SK-N-SH treated with all-trans-retinoic acid at 6 μM for 48 hours (cell line): Measurements from ENCODE around the gene LIAS.

ENCODE experiments used
- CSDC2 ChIP-seq: fragments of 250-450 bp; sonication (Bioruptor Pico); IDR thresholded peaks from 2 replicates; pipeline ENCODE4 v1.5.0; 2020; ENCODE audit warnings: mild to moderate bottlenecking, moderate library complexity
- GLIS3 ChIP-seq: fragments of 250-450 bp; sonication (Bioruptor Pico); IDR thresholded peaks from 2 replicates; pipeline ENCODE4 v1.5.0; 2020; ENCODE audit warnings: mild to moderate bottlenecking, moderate library complexity
- ISL1 ChIP-seq: fragments of 250-450 bp; sonication (Bioruptor Pico); IDR thresholded peaks from 2 replicates; pipeline ENCODE4 v2.1.2; 2022; ENCODE audit warnings: mild to moderate bottlenecking, moderate library complexity
- OSR1 ChIP-seq: fragments of 250-450 bp; sonication (Bioruptor Pico); IDR thresholded peaks from 2 replicates; pipeline ENCODE4 v1.8.0; 2022; ENCODE audit warnings: moderate library complexity, mild to moderate bottlenecking, inconsistent platforms
- RARB ChIP-seq: fragments of 250-450 bp; sonication (Bioruptor Pico); IDR thresholded peaks from 2 replicates; pipeline ENCODE4 v1.8.0; 2021; ENCODE audit warnings: mild to moderate bottlenecking, moderate library complexity
- TCF4 ChIP-seq: fragments of 250-450 bp; sonication (Bioruptor Pico); IDR thresholded peaks from 2 replicates; pipeline ENCODE4 v1.8.0; 2021; ENCODE audit warnings: mild to moderate bottlenecking, moderate library complexity, borderline replicate concordance
- ZC3H10 ChIP-seq: fragments of 250-450 bp; sonication (Bioruptor Pico); IDR thresholded peaks from 2 replicates; pipeline ENCODE4 v1.5.1; 2021; ENCODE audit warnings: mild to moderate bottlenecking, moderate library complexity
- ZFP3 ChIP-seq: fragments of 250-450 bp; sonication (Bioruptor Pico); IDR thresholded peaks from 2 replicates; pipeline ENCODE4 v1.5.0; 2020; ENCODE audit warnings: mild to moderate bottlenecking, moderate library complexity
- ZNF565 ChIP-seq: fragments of 450-650 bp; formaldehyde crosslinking; conservative IDR thresholded peaks from 2 replicates; pipeline ENCODE4 v1.5.0; 2020; ENCODE audit warnings: low read depth, mild to moderate bottlenecking, moderate library complexity
- ZNF70 ChIP-seq: fragments of 450-650 bp; formaldehyde crosslinking; IDR thresholded peaks from 2 replicates; pipeline ENCODE4 v1.5.0; 2020; ENCODE audit warnings: mild to moderate bottlenecking, moderate library complexity
- TF ChIP-seq, protein P1 (sequence below): fragments of 250-450 bp; sonication (Bioruptor Pico); IDR thresholded peaks from 2 replicates; pipeline ENCODE4 v1.8.0; 2021; ENCODE audit warnings: low read depth, mild to moderate bottlenecking, moderate library complexity, borderline replicate concordance
- TF ChIP-seq, protein P2 (sequence below): fragments of 250-450 bp; sonication (Bioruptor Pico); IDR thresholded peaks from 2 replicates; pipeline ENCODE4 v1.5.0; 2020; ENCODE audit warnings: mild to moderate bottlenecking, moderate library complexity
- TF ChIP-seq, protein P3 (sequence below): fragments of 250-450 bp; sonication (Bioruptor Pico); IDR thresholded peaks from 2 replicates; pipeline ENCODE4 v1.8.0; 2020; ENCODE audit warnings: mild to moderate bottlenecking, moderate library complexity, borderline replicate concordance

DNA sequence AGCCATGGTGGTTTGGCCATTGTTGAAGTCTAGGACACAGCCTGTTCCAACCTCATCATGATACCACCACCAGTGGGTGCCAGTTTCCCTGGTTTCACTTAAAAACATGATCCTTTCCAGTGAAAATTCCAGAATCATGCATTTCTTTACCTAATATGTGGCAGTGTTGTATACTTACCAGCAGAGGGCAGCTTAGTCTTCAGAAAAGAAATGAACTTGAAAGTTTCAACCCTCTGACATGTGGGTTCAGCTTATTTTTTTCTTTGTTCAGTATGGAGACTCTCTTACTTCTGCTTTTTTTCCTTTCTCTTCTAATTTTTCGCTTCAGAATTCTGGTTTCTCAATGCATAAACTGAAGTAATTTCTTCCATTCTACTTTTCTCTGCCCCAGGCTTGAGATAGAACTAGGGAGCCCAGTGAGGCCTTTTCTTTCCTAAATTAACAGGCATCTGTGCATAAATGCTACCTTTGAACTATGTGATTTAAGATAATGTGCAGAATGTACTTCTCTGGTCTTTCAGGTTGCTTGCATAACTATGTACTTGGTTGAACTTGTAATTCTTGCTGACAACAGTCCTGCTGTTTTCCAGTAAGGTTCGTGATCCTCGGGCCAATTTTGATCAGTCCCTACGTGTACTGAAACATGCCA lies 10.7 kb downstream of the LIAS start:
- TF ChIP-seq, protein P1, sequence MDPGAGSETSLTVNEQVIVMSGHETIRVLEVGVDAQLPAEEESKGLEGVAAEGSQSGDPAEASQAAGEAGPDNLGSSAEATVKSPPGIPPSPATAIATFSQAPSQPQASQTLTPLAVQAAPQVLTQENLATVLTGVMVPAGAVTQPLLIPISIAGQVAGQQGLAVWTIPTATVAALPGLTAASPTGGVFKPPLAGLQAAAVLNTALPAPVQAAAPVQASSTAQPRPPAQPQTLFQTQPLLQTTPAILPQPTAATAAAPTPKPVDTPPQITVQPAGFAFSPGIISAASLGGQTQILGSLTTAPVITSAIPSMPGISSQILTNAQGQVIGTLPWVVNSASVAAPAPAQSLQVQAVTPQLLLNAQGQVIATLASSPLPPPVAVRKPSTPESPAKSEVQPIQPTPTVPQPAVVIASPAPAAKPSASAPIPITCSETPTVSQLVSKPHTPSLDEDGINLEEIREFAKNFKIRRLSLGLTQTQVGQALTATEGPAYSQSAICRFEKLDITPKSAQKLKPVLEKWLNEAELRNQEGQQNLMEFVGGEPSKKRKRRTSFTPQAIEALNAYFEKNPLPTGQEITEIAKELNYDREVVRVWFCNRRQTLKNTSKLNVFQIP (CRISPR knock-in tag) = no peak; the same call in 1 of the 2 replicates
- TF ChIP-seq RARB = no peak
- no peak for TF ChIP-seq ZNF565 (CRISPR knock-in tag)
- no peak for TF ChIP-seq OSR1 (CRISPR knock-in tag)
- TF ChIP-seq ISL1 (CRISPR knock-in tag) = no peak
- TF ChIP-seq, protein P2, sequence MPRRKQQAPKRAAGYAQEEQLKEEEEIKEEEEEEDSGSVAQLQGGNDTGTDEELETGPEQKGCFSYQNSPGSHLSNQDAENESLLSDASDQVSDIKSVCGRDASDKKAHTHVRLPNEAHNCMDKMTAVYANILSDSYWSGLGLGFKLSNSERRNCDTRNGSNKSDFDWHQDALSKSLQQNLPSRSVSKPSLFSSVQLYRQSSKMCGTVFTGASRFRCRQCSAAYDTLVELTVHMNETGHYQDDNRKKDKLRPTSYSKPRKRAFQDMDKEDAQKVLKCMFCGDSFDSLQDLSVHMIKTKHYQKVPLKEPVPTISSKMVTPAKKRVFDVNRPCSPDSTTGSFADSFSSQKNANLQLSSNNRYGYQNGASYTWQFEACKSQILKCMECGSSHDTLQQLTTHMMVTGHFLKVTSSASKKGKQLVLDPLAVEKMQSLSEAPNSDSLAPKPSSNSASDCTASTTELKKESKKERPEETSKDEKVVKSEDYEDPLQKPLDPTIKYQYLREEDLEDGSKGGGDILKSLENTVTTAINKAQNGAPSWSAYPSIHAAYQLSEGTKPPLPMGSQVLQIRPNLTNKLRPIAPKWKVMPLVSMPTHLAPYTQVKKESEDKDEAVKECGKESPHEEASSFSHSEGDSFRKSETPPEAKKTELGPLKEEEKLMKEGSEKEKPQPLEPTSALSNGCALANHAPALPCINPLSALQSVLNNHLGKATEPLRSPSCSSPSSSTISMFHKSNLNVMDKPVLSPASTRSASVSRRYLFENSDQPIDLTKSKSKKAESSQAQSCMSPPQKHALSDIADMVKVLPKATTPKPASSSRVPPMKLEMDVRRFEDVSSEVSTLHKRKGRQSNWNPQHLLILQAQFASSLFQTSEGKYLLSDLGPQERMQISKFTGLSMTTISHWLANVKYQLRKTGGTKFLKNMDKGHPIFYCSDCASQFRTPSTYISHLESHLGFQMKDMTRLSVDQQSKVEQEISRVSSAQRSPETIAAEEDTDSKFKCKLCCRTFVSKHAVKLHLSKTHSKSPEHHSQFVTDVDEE (CRISPR knock-in tag) = no peak
- TF ChIP-seq TCF4 (CRISPR knock-in tag) = no peak
- TF ChIP-seq GLIS3 (CRISPR knock-in tag) = no peak
- TF ChIP-seq, protein P3, sequence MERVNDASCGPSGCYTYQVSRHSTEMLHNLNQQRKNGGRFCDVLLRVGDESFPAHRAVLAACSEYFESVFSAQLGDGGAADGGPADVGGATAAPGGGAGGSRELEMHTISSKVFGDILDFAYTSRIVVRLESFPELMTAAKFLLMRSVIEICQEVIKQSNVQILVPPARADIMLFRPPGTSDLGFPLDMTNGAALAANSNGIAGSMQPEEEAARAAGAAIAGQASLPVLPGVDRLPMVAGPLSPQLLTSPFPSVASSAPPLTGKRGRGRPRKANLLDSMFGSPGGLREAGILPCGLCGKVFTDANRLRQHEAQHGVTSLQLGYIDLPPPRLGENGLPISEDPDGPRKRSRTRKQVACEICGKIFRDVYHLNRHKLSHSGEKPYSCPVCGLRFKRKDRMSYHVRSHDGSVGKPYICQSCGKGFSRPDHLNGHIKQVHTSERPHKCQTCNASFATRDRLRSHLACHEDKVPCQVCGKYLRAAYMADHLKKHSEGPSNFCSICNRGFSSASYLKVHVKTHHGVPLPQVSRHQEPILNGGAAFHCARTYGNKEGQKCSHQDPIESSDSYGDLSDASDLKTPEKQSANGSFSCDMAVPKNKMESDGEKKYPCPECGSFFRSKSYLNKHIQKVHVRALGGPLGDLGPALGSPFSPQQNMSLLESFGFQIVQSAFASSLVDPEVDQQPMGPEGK = no peak
- no peak for TF ChIP-seq ZNF70 (CRISPR knock-in tag)
- TF ChIP-seq ZFP3 (CRISPR knock-in tag) = no peak
- TF ChIP-seq ZC3H10 = no peak
- no peak for TF ChIP-seq CSDC2 (CRISPR knock-in tag)
